Heart left ventricle (tissue), 16 donors: Measurements from ENCODE around the gene BRF1. TPM values are rescaled to one million over a fixed set of nuclear protein-coding genes. Genes with fewer than 3 reads are reported as not detected.

Source experiments
- ATAC-seq, 4 donors: fragments of 200-7000 bp; cut with Tn5 transposase; one replicate each; pipeline ENCODE4 v1.9.1; 2020 to 2022; ENCODE audit warnings: moderate library complexity in 4 of 4, mild to moderate bottlenecking in 3 of 4, moderate number of reproducible peaks in 1 of 4
- DNase-seq, 5 donors: peaks; one replicate each; pipeline ENCODE4 v3.0.0-alpha.2; 2020
- H3K27ac ChIP-seq, 12 donors: fragments of 200-600 bp; sonication (generic) in 4 of 12; one replicate each; pipeline versions ENCODE4 v1.5.0 to v1.8.0; 2016 to 2022; ENCODE audit warnings: mild to moderate bottlenecking in 2 of 12
- H3K27me3 ChIP-seq, 9 donors: fragments of 200-600 bp; sonication (generic) in 2 of 9; one replicate each; pipeline versions ENCODE4 v1.5.1 to v1.8.0; 2016 to 2022; ENCODE audit warnings: mild to moderate bottlenecking in 3 of 9
- H3K36me3 ChIP-seq, 9 donors: fragments of 200-600 bp; sonication (generic) in 2 of 9; one replicate each; pipeline versions ENCODE4 v1.5.0 to v1.8.0; 2018 to 2022; ENCODE audit warnings: mild to moderate bottlenecking in 2 of 9
- H3K4me1 ChIP-seq, 12 donors: fragments of 200-600 bp; sonication (generic) in 4 of 12; one replicate each; pipeline versions ENCODE4 v1.5.0 to v1.8.0; 2016 to 2022; ENCODE audit warnings: mild to moderate bottlenecking in 3 of 12
- H3K4me3 ChIP-seq, 12 donors: fragments of 200-600 bp; sonication (generic) in 4 of 12; one replicate each; pipeline versions ENCODE4 v1.5.0 to v1.8.0; 2017 to 2022; ENCODE audit warnings: mild to moderate bottlenecking in 9 of 12, moderate library complexity in 4 of 12
- H3K9me3 ChIP-seq, 12 donors: fragments of 200-600 bp; sonication (generic) in 4 of 12; one replicate each; pipeline versions ENCODE4 v1.5.0 to v1.8.0; 2016 to 2022; ENCODE audit warnings: mild to moderate bottlenecking in 1 of 12
- CTCF ChIP-seq, 12 donors: fragments of 200-600 bp; sonication (generic) in 4 of 12; IDR thresholded peaks; one replicate each; pipeline versions ENCODE4 v1.5.0 to v1.8.0; 2018 to 2022; ENCODE audit warnings: antibody characterized with exemption in 12 of 12, mild to moderate bottlenecking in 5 of 12
- POLR2A ChIP-seq, 2 donors: fragments of 450-650 bp; IDR thresholded peaks; one replicate each; pipeline ENCODE4 v1.6.1; 2017; ENCODE audit warnings: antibody characterized with exemption in 2 of 2, mild to moderate bottlenecking in 2 of 2, moderate library complexity in 2 of 2
- WGBS, 4 donors: extraction: QIAGEN DNeasy Blood & Tissue Kit in 2 of 4; methylation state at CpG; one replicate each; pipeline versions ENCODE4 v1.1.5 to v1.1.7; 2013 to 2018; 5-methylcytosine and 5-hydroxymethylcytosine counted together
- intact Hi-C, 10 donors: fragments of 100-400 bp; cut with DNase I; formaldehyde crosslinking; loops; one replicate each; pipeline versions ENCODE4 v1.11.1 to v1.14.2; 2022
- polyA plus RNA-seq, 2 donors: library from polyadenylated mRNA; stranded (reverse); fragments of 200-250 nt; gene quantifications; one replicate each; pipeline ENCODE4 v1.2.3, GENCODE V29; 2013
- total RNA-seq, 9 donors: library from RNA; depleted of rRNA in 2 of 9; stranded (reverse); fragments of >200 nt in 2 of 9; fragmentation: NEBNext Ultra II Directional in 3 of 9; extraction: Animal tissue kit (Norgen Biotek cat#: 25700) in 3 of 9; gene quantifications; one replicate each; pipeline versions ENCODE4 v1.1.0 to v1.2.4, GENCODE V29; 2016 to 2023
- donor health status: ischemic (EF 13 %, LVEDD 7.1; RV severe dilation, severe dysfunction).
- donor health status: healthy with polysubstance abuse.
- donor health status: DM: no; HTN: yes; CAD: no.
- donor health status: DM: no; HTN: no; CAD: no.
- donor health status: ischemic (EF 25% LVEDD 6.9; RV normal size, moderate dysfunction).
- donor health status: ischemic (EF 25% LVEDD 5.7; RV mildly dilated, moderate dysfunction).
- donor health status: healthy.
- donor health status: DM: yes; HTN: yes; CAD: no.
- donor health status: ischemic (EF 35%, LVEDD 5.7; RV mildly dilated, moderate dysfunction).
- donor health status: nonischemic (EF 11% LVEDD 7.7; RV severe dilation, severe dysfunction).
- donor health status: DM: yes; HTN: yes; CAD: no.
- donor health status: PGD.
- donor health status: ischemic (EF 29% LVEDD 5.4; RV normal size, mild dysfunction).
- donor health status: nonischemic (EF 23%, LVEDD 6.1; RV moderate dilation, normal function).

BRF1 gene
- total and polyA plus RNA-seq, 11 donors: 13.3 to 25.3 (median 18.7) TPM

GRCh38 chr14:105208738-105209075 lies 92.1 kb downstream of the BRF1 start:
- Histone ChIP-seq H3K27me3 (no peaks in the 10 kb centered on the region), H3K9me3 (no peaks in the 10 kb centered on the region), H3K4me1 (peaks cover 0 to 42% (median 29%) of the 10 kb centered on the region in 12 donors), H3K27ac (no peak overlapping the region), H3K4me3 (no peak overlapping the region), H3K36me3 (peaks cover 0 to 38% (median 18%) of the 10 kb centered on the region in 9 donors)
- intact Hi-C loops: loop anchor here in 3 of 10 donors (10.0 kb wide), 2 partner anchors 46 to 234 kb away; partner anchors contain the start of gene AHNAK2 (in 1 of the 3)
- ATAC-seq (no peak), DNase-seq (no peak)
- TF ChIP-seq POLR2A (IDR thresholded peaks at IDR 0.05): no peak
- TF ChIP-seq CTCF (IDR thresholded peaks at IDR 0.05): no peak
- 93 to 97% (median 95%) methylated on average over 11 to 12 of the region's 12 CpGs for WGBS, 4 donors

GRCh38 chr14:105207996-105208737 lies 92.6 kb downstream of the BRF1 start:
- H3K9me3 ChIP-seq: no peaks in the 10 kb centered on the region
- H3K27me3 ChIP-seq: no peaks in the 10 kb centered on the region
- intact Hi-C loops: loop anchor here in 3 of 10 donors (10.0 kb wide), 2 partner anchors 47 to 233 kb away; partner anchors contain the start of gene AHNAK2 (in 1 of the 3)
- no peak overlapping the region for H3K4me3 ChIP-seq
- H3K4me1 ChIP-seq: peaks cover 0 to 48% (median 31%) of the 10 kb centered on the region in 12 donors
- ATAC-seq: no peak
- TF ChIP-seq POLR2A (IDR thresholded peaks at IDR 0.05) (no peak), CTCF (IDR thresholded peaks at IDR 0.05) (no peak)
- peak overlapping the region in 4 of 12 donors; percentile 59 to 72 (median 68) for H3K27ac ChIP-seq
- H3K36me3 ChIP-seq: peaks cover 0 to 33% (median 14%) of the 10 kb centered on the region in 9 donors
- WGBS, 4 donors: 88 to 91% (median 89%) methylated on average over 23 to 25 of the region's 25 CpGs
- DNase-seq: peak in 1 of 5 donors; percentile 21

GRCh38 chr14:105207460-105207901 lies 93.3 kb downstream of the BRF1 start:
- WGBS, 4 donors: 25 to 55% (median 52%) methylated on average over 2 to 13 of the region's 13 CpGs
- peaks cover 0 to 54% (median 36%) of the 10 kb centered on the region in 12 donors for H3K4me1 ChIP-seq
- peak overlapping the region in 9 of 12 donors; percentile 3 to 72 (median 59) for H3K27ac ChIP-seq
- no peak overlapping the region for H3K4me3 ChIP-seq
- peak; percentile 29 to 63 (median 53) for ATAC-seq
- TF ChIP-seq POLR2A (IDR thresholded peaks at IDR 0.05) (no peak), CTCF (IDR thresholded peaks at IDR 0.05) (peak in 7 of 12 donors; percentile 10 to 41 (median 22))
- H3K9me3 ChIP-seq: no peaks in the 10 kb centered on the region
- intact Hi-C loops: loop anchor here in 3 of 10 donors (10.0 kb wide), 2 partner anchors 47 to 233 kb away; partner anchors contain the start of gene AHNAK2 (in 1 of the 3)
- H3K36me3 ChIP-seq: peaks cover 0 to 29% (median 14%) of the 10 kb centered on the region in 9 donors
- no peaks in the 10 kb centered on the region for H3K27me3 ChIP-seq
- DNase-seq: peak in 2 of 5 donors; percentile 79 to 80

- ATAC-seq (no peak), DNase-seq (peak in 1 of 5 donors; percentile 40)
- intact Hi-C loops: loop anchor here in 3 of 10 donors (10.0 kb wide), 2 partner anchors 48 to 232 kb away; partner anchors contain the start of gene AHNAK2 (in 1 of the 3)
- Histone ChIP-seq H3K27ac (peak overlapping the region in 9 of 12 donors; percentile 3 to 72 (median 59)), H3K27me3 (no peaks in the 10 kb centered on the region), H3K4me3 (no peak overlapping the region), H3K4me1 (peaks cover 0 to 61% (median 41%) of the 10 kb centered on the region in 12 donors), H3K36me3 (peaks cover 0 to 28% (median 14%) of the 10 kb centered on the region in 9 donors), H3K9me3 (no peaks in the 10 kb centered on the region)
- 26 to 38% (median 30%) methylated on average over 3 to 5 of the region's 5 CpGs for WGBS, 4 donors
- TF ChIP-seq POLR2A (IDR thresholded peaks at IDR 0.05) (no peak), CTCF (IDR thresholded peaks at IDR 0.05) (no peak)
These were observed 93.9 kb downstream of the BRF1 start for GRCh38 chr14:105206873-105207272.
